NCI-H1417 (cell line): Measurements from ENCODE around the gene RFX1.
"Not testable (repeated sequence)": the region's sequence is repeated elsewhere in the genome, so short reads cannot be mapped to it uniquely, and the experiment has no call there.

Experiments
- DNase-seq, 3 experiments: peaks; one replicate each; lab custom pipeline; 2025; lab: John Stamatoyannopoulos, UW

The RFX1 gene

DNA sequence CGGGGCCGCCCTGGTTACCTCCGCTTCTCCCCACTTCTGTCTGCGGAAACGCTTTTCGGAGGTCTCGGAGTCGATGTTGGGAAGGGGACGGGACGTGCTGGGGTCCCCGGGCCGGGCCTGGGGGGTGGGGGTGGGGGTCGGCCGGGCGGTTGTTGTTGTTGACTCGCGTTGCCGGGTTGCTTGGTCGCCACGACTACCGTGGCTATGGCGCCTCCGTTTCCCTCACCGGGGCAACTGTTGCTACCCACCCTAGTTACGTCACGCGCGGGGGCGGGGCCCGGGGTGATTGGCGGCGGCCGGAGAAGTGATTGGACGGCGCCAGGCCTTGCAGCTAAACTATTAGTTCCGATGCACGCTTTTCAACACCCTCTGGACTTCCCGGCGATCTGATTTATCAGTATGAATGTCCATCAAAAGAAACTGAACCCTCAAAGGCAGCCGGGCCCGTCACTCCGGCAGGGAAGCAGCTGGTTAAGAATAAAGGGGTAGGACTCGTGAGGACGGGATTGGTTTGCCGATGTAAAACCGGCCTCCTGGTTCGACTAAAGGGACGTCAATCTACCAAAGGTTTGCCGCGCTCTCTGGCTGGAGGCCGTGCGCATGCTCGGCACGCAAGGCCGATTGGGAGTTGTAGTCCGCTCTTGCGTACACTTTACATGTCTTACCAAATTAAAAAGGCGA, at the start of gene RFX1:
Gene RFX1 (minus strand): TSS at position 236 of the 681 bp plus-strand sequence. CDS start 12,477 bp downstream, outside the sequence.
- DNase-seq = peak; percentile 95 to 100 (median 100)

GRCh38 chr19:14055396-14055795, 49.3 kb upstream of the RFX1 start:
- no peak for DNase-seq

DNA sequence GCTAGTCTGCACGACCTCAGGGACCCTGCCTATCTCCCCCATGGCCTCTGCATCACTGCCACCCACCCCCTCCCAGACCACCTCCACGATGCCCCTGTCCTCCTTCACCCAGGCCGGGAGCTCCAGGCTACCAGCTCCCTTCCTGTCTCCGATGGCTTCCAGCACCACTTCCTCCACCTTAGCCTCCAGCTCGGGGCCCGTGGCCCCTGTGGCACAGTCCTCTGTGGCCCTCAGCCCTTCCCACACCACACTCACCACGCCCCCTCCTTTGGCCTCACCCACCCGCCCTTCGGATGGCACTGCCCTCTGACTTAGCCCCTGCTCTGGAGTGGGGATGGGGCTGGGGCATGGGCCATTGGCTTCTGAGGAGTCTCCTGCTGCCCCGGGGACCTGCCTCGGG, 48.6 kb upstream of the RFX1 start:
- DNase-seq = no peak

- no peak for DNase-seq
Observed at GRCh38 chr19:14054099-14054498, 48.0 kb upstream of the RFX1 start.

GRCh38 chr19:14053500-14053899, 47.4 kb upstream of the RFX1 start:
- DNase-seq = no peak

DNA sequence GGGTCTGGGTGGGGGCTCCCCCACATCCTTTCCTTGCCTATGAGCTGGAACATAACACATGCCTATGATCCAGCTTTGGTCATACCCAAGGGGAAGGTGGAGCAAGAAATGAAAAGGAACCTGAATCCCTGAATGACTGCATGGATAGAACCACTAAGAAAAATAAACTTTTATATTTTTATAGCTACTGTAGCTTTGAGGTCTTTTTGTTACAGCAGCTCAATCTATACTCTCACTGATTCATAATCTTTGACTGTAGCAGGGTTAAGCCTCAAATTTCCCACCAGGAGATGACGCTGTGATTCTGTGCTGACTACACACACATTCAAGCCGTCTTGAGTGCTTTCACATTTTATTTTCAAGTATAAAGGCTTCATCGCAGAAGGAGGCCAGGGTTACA, 46.9 kb upstream of the RFX1 start:
- no peak for DNase-seq

DNA sequence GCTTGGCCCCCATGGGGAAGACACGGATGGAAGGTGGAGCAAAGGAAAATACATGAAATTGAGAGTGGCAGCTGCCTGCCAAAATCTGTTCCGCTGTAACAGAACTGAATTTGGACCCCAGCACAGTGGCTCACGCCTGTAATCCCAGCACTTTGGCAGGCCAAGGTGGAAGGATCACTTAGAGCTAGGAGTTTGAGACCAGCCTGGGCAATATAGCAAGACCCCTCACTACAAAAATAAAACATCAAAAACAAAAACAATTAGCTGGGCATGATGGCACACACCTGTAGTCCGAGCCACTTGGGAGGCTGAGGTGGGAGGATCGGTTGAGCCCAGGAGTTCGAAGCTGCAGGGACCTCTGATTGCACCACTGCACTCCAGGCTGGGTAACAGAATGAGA, 46.4 kb upstream of the RFX1 start:
- DNase-seq = no peak

- DNase-seq = no peak
Observed at GRCh38 chr19:14051980-14052379, 45.9 kb upstream of the RFX1 start.

- not testable (repeated sequence) for DNase-seq
Observed at GRCh38 chr19:14050961-14051360, 44.8 kb upstream of the RFX1 start.

GRCh38 chr19:14050512-14050911, 44.4 kb upstream of the RFX1 start:
- no peak for DNase-seq

- DNase-seq = peak; percentile 7 to 44 (median 22)
Observed at GRCh38 chr19:14048443-14049153, 42.5 kb upstream of the RFX1 start.

- not testable (repeated sequence) for DNase-seq
Observed at GRCh38 chr19:14047866-14048265, 41.7 kb upstream of the RFX1 start.

DNA sequence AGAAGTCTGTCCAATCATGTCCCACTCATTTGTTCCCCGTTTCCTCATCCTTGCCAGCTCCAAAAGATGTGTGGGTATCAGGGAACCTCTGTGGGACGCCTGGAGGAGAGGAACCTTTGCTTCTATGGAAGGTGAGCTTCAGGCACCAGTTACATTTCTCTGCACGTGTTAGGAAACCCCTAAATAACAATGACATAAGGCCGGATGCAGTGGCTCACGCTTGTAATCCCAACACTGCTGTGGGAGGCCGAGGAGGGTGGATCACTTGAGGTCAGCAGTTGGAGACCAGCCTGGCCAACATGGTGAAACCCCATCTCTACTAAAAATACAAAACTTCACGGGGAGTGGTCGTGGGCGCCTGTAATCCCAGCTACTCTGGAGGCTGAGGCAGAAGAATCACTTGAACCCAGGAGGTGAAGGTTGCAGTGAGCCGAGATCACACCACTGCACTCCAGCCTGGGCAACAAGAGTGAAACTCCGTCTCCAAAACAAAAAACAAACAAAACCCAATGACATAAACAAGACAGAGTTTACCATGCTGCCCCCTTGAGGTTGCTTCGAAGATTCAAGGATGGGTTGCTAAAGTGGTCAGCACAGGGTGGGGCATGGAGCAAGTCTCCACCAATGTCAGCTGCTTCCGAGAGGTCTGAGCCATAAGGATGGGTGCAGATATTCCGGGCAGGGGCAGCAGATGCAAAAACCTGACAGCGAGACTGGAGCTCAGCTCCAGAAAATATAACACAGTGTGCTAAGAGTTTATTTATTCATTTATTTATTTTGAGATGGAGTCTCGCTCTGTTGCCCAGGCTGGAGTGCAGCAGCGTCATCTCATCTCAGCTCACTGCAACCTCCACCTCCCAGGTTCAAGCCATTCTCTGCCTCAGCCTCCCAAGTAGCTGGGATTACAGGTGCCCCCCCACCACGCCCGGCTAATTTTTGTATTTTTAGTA, 36.8 kb upstream of the RFX1 start:
- peak in 2 of 3 experiments; percentile 13 to 56 for DNase-seq

GRCh38 chr19:14039181-14039580, 33.1 kb upstream of the RFX1 start:
- no peak for DNase-seq

DNA sequence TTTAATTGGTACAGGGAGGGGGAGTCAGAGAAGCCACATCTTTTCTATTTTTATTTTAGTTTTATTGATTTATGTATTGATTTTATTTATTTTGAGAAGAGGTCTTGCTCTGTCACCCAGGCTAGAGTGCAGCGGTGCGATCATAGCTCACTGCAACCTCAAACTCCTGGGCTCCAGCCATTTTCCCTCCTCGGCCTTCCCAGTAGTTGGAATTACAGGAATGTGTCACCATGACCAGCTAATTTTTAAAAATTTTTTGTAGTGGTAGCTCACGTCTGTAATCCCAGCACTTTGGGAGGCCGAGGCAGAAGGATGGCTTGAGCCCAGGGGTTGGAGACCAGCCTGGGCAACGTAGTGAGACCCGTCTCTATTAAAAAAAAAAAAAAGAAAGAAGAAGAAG, 29.6 kb upstream of the RFX1 start:
- DNase-seq = no peak

DNA sequence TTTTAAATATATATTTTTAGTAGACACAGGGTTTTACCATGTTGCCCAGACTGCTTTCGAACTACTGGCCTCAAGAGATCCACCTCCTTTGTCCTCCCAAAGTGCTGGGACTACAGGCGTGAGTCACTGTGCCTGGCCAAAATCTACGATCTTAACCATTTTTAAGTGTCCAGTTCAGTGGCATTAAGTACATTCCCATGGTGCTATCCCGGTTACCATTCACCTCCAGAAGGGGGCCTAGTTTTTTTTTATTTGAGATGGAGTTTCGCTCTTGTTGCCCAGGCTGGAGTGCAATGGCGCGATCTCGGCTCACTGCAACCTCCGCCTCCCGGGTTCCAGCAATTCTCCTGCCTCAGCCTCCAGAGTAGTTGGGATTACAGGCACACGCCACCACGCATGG, 29.0 kb upstream of the RFX1 start:
- DNase-seq = not testable (repeated sequence)

GRCh38 chr19:14033946-14034345, 27.8 kb upstream of the RFX1 start:
- DNase-seq = no peak

DNA sequence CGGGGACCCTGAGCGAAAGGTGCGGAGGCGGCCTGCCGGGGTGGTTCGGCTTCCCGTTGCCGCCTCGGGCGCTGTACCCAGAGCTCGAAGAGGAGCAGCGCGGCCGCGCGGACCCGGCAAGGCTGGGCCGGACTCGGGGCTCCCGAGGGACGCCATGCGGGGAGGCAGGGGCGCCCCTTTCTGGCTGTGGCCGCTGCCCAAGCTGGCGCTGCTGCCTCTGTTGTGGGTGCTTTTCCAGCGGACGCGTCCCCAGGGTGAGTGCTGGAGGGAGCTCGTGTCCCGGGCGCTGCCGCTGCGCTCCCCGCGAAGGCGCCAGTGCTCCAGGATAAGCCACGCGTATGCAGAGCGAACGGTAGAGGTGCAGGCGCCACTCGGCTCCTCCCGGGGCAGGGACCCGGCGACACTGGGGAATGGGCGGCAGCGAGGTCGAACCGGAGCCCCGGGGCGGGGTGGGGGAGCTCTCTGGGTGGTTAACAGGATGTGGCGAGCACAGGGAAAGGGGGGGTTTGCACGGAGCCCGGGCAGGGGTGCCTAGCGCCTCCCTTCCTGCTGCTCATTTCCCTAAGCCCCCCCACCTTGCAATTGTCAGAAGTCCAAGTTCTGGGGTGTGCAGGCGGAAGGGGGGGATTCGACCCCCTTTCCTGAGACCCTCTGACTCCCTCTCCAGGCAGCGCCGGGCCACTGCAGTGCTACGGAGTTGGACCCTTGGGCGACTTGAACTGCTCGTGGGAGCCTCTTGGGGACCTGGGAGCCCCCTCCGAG, 25.8 kb upstream of the RFX1 start, which contains the start of gene IL27RA:
Gene IL27RA (plus strand): TSS at position 44 of the 762 bp plus-strand sequence. CDS start 111 bp downstream, at position 155.
- DNase-seq = peak in 2 of 3 experiments; percentile 81 to 85

- no peak for DNase-seq
Observed at GRCh38 chr19:14030997-14031718, 25.0 kb upstream of the RFX1 start.

DNA sequence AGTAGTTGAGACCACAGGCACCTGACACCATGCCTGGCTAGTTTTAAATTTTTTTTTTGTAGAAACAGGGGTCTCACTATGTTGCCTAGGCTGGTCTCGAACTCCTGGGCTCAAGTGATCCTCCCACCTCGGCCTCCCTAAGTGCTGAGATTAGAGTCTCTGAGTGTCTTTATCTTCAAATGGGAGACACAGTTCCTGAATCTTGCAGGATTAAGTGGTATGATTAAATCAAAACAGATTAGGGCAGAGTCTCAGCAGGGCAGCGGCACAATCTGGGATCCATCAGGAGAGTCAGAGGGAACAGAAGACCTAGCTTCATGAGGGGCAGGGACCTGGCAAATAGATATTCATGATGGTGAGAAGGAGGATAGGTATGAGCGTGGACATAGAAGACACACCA, 22.8 kb upstream of the RFX1 start:
- no peak for DNase-seq
